Measurements from ENCODE around the gene SLC3A2.

DNA sequence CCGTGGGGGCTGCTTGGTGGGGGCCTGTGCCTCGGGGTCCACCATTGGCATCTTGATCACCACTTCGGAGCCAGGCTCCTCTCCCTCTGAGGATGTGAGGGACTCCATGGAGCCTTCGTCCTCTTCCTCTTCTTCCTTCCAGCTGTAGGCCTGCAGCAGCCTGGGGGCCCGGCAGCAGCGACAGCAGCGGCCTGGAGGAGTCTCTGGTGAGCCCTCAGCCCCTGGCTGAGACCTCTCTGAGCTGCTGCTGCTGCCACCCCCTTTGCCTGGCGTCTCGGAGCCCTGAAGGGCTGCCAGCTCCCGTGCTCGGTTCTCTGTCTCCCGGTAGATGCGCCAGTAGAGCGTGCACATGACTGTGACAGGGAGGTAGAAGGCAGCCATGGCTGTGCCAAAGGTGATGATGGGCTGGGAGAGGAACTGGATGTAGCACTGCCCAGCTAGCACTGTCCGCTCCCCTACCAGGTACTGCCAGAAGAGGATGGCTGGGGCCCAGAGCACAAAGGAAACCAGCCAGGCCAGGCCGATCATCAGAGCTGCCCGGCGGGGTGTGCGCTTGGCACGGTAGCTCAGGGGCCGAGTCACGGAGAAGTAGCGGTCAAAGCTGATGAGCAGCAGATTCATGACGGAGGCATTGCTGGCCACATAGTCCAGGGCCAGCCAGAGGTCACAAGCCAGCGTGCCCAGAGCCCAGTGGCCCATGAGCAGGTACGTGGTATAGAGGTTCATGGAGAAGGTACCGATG, 29.6 kb downstream of the SLC3A2 start:
- no peak for TF ChIP-seq FOXP2 (optimal IDR thresholded peaks at IDR 0.05; ENCODE audit: borderline replicate concordance, extremely low read depth, extremely low read length, insufficient read depth)
- TF ChIP-seq POLR2AphosphoS5 (IDR thresholded peaks at IDR 0.05; ENCODE audit: low read depth, low read length) = no peak
- TF ChIP-seq TAF1 (IDR thresholded peaks at IDR 0.05; ENCODE audit: borderline replicate concordance, insufficient read depth, low read length) = no peak
- TF ChIP-seq, protein P1, sequence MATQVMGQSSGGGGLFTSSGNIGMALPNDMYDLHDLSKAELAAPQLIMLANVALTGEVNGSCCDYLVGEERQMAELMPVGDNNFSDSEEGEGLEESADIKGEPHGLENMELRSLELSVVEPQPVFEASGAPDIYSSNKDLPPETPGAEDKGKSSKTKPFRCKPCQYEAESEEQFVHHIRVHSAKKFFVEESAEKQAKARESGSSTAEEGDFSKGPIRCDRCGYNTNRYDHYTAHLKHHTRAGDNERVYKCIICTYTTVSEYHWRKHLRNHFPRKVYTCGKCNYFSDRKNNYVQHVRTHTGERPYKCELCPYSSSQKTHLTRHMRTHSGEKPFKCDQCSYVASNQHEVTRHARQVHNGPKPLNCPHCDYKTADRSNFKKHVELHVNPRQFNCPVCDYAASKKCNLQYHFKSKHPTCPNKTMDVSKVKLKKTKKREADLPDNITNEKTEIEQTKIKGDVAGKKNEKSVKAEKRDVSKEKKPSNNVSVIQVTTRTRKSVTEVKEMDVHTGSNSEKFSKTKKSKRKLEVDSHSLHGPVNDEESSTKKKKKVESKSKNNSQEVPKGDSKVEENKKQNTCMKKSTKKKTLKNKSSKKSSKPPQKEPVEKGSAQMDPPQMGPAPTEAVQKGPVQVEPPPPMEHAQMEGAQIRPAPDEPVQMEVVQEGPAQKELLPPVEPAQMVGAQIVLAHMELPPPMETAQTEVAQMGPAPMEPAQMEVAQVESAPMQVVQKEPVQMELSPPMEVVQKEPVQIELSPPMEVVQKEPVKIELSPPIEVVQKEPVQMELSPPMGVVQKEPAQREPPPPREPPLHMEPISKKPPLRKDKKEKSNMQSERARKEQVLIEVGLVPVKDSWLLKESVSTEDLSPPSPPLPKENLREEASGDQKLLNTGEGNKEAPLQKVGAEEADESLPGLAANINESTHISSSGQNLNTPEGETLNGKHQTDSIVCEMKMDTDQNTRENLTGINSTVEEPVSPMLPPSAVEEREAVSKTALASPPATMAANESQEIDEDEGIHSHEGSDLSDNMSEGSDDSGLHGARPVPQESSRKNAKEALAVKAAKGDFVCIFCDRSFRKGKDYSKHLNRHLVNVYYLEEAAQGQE (IDR thresholded peaks at IDR 0.05; ENCODE audit: insufficient read depth in 1 of 2, low read depth in 2 of 2, low read length in 2 of 2) = no peak
- no peak for TF ChIP-seq SIN3A (IDR thresholded peaks at IDR 0.05; ENCODE audit: borderline replicate concordance, insufficient read depth, low read length)
